ENCODE results near the gene SLIT1.

Gene SLIT1

GRCh38 chr10:96984541-96985131 lies 201.1 kb downstream of the SLIT1 start:
- DNase-seq (ENCODE audit: low read depth in 2 of 2), result no peak
- H3K4me3 ChIP-seq (replicated peaks in 1 of 2; ENCODE audit: low read depth in 2 of 2, low read length in 2 of 2), result no peak overlapping the region
- no peak for TF ChIP-seq CTCF (IDR thresholded peaks at IDR 0.05; ENCODE audit: low read depth, low read length)

DNA sequence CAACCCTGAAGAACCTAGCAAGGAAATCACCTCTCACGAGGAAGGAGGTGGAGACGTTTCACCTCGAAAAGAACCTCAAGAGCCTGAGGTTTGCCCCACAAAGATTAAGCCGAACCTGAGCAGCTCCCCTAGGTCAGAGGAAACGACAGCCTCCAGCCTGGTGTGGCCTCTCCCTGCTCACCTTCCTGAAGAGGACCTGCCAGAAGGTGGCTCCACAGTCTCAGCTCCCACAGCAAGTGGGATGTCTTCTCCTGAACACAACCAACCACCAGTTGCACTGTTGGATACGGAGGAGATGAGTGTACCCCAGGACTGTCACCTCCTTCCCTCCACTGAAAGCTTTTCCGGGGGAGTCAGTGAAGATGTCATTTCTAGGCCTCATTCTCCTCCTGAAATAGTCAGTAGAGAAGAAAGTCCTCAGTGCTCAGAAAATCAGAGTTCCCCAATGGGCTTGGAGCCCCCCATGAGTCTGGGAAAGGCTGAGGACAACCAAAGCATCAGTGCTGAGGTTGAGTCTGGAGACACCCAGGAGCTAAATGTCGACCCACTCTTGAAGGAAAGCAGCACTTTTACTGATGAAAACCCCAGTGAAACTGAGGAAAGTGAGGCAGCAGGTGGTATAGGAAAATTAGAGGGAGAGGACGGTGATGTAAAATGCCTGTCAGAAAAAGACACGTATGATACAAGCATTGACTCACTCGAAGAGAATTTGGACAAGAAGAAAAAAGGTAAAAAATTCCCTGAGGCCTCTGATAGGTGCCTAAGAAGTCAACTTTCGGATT lies 203.4 kb downstream of the SLIT1 start:
- DNase-seq (ENCODE audit: low read depth in 2 of 2), result no peak
- H3K4me3 ChIP-seq (replicated peaks in 1 of 2; ENCODE audit: low read depth in 2 of 2, low read length in 2 of 2), result no peak overlapping the region
- no peak for TF ChIP-seq CTCF (IDR thresholded peaks at IDR 0.05; ENCODE audit: low read depth, low read length)

DNA sequence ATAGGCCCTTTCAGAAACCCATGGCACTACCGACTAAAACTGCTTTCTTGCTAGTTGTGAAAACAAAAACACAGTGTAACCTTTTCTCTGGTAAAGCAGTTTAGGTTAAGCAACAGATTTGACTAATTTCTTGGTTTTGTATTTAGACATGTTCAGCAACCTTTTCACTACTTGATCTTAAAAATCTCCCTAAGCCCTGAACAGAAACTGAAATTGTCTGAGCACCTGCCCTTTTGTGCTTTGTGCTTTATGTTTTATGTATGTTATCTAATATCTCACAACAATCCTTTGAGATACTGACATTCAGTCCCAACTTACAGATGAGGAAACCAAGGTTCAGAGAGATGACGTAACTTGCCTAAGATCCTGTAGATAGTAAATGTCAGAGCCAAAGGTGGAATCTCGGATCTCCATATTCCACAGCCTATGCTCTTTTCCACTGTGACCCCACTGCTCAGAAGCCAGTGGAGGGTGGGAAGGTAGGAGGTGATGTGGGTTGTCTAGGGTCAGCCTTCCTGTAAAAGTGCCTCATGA lies 207.1 kb downstream of the SLIT1 start:
- TF ChIP-seq CTCF (IDR thresholded peaks at IDR 0.05; ENCODE audit: low read depth, low read length), result no peak
- DNase-seq (ENCODE audit: low read depth in 2 of 2), result no peak
- H3K4me3 ChIP-seq (replicated peaks in 1 of 2; ENCODE audit: low read depth in 2 of 2, low read length in 2 of 2), result no peak overlapping the region

- TF ChIP-seq CTCF (IDR thresholded peaks at IDR 0.05; ENCODE audit: low read depth, low read length), result no peak
- DNase-seq (ENCODE audit: low read depth in 2 of 2), result no peak
Observed at GRCh38 chr10:96975136-96975535, 210.6 kb downstream of the SLIT1 start.

GRCh38 chr10:96973809-96974747 lies 211.7 kb downstream of the SLIT1 start:
- no peak for TF ChIP-seq CTCF (IDR thresholded peaks at IDR 0.05; ENCODE audit: low read depth, low read length)
- no peak overlapping the region for H3K4me3 ChIP-seq (replicated peaks in 1 of 2; ENCODE audit: low read depth in 2 of 2, low read length in 2 of 2)
- peak in 1 of 2 donors; percentile 5 for DNase-seq (ENCODE audit: low read depth in 2 of 2)

More at GRCh38 chr10:96975136-96975535, 210.6 kb downstream of the SLIT1 start:
- H3K4me3 ChIP-seq (replicated peaks in 1 of 2; ENCODE audit: low read depth in 2 of 2, low read length in 2 of 2), result no peak overlapping the region

DNA sequence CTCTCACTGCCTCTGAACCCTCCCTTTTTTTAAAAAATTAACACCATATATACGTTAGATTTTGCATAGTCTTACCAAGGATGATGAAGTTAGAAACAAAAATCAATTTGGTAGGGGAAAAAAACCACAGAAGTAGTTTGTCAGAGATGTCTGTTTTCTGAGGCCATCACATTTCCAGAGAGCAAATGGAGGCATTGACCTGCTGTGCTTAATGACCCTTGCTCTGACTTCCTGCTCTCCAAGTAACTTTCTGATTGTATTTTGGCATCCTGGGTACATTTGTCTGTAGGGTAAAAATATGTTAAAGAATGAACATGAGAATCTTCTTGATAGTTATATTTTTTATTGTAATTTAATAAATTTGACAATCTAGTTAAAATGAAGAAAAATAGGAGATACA lies 213.5 kb downstream of the SLIT1 start:
- no peak for DNase-seq (ENCODE audit: low read depth in 2 of 2)
- TF ChIP-seq CTCF (IDR thresholded peaks at IDR 0.05; ENCODE audit: low read depth, low read length), result no peak
- no peak overlapping the region for H3K4me3 ChIP-seq (replicated peaks in 1 of 2; ENCODE audit: low read depth in 2 of 2, low read length in 2 of 2)
